Calu3 (cell line): ENCODE data around the gene WNT7A. TPM values are rescaled to one million over a fixed set of nuclear protein-coding genes. Genes with fewer than 3 reads are reported as not detected.

Experiments used
- BruUV-seq: library from RNA; stranded (reverse); fragments of 400-500 nt; replicated peaks from 2 replicates; lab custom pipeline; 2021; lab: Mats Ljungman, UMichigan
- CTCF ChIA-PET: fragments of 300-600 bp; sonication (Branson Sonifier 250); formaldehyde crosslinking; loops from one replicate; lab custom pipeline; 2022; ENCODE audit warnings: antibody characterized with exemption; lab: Charles Lee
- DNase-seq: peaks from one replicate; pipeline ENCODE4 v3.0.0; 2022
- H3K27ac Mint-ChIP-seq: one replicate; pipeline ENCODE4 v1.8.0; 2022; ENCODE audit warnings: mixed read lengths; ENCODE audit not compliant: unreplicated experiment
- H3K27me3 Mint-ChIP-seq: one replicate; pipeline ENCODE4 v1.8.0; 2022; ENCODE audit warnings: mixed read lengths; ENCODE audit not compliant: unreplicated experiment
- H3K36me3 Mint-ChIP-seq: one replicate; pipeline ENCODE4 v1.8.0; 2022; ENCODE audit warnings: mild to moderate bottlenecking, moderate library complexity, mixed read lengths; ENCODE audit not compliant: insufficient read depth, unreplicated experiment
- H3K4me1 Mint-ChIP-seq: one replicate; pipeline ENCODE4 v1.8.0; 2022; ENCODE audit warnings: mild to moderate bottlenecking, low read depth, mixed read lengths; ENCODE audit not compliant: unreplicated experiment
- H3K4me3 Mint-ChIP-seq: one replicate; pipeline ENCODE4 v1.8.0; 2022; ENCODE audit warnings: mild to moderate bottlenecking, low read depth, moderate library complexity, mixed read lengths; ENCODE audit not compliant: unreplicated experiment
- H3K9me3 Mint-ChIP-seq: one replicate; pipeline ENCODE4 v1.8.0; 2022; ENCODE audit warnings: low read depth, mixed read lengths; ENCODE audit not compliant: unreplicated experiment
- CTCF ChIP-seq: fragments of 200-600 bp; IDR thresholded peaks from one replicate; pipeline ENCODE4 v1.8.0; 2022; ENCODE audit warnings: antibody characterized with exemption; ENCODE audit not compliant: unreplicated experiment
- intact Hi-C: fragments of 100-400 bp; cut with micrococcal nuclease; formaldehyde crosslinking; loops from one replicate; pipeline ENCODE4 v1.10.0; 2022; ENCODE audit not compliant: unreplicated experiment
- total RNA-seq: library from RNA; stranded (reverse); gene quantifications from 2 replicates; pipeline ENCODE4 v1.2.3, GENCODE V29; 2022

The WNT7A gene
- total RNA-seq, 1 experiment from 2014 or later, result 3.5 TPM

GRCh38 chr3:13879102-13879945, 547 bp downstream of the WNT7A start:
- H3K4me1 Mint-ChIP-seq, result no peaks in the 10 kb centered on the region
- CTCF ChIA-PET, result interaction anchor here (0.5 to 3.6 kb wide), 6 partner anchors 17 to 230 kb away, joined by 3 to 51 read pairs (median 6); no protein-coding TSS in a partner anchor
- no peak for TF ChIP-seq CTCF
- intact Hi-C loops, result no loop called here
- peak overlapping the region; percentile 82 for H3K4me3 Mint-ChIP-seq
- peak; percentile 58 for DNase-seq
- no peaks in the 10 kb centered on the region for H3K9me3 Mint-ChIP-seq
- TSS peak; percentile 24 for BruUV-seq
- no peak overlapping the region for H3K27ac Mint-ChIP-seq
- H3K36me3 Mint-ChIP-seq, result peaks cover 12% of the 10 kb centered on the region
- H3K27me3 Mint-ChIP-seq, result peaks cover 37% of the 10 kb centered on the region

GRCh38 chr3:13878281-13879101, 1.4 kb downstream of the WNT7A start:
- intact Hi-C loops, result no loop called here
- Mint-ChIP-seq H3K27me3 (peaks cover 28% of the 10 kb centered on the region), H3K36me3 (peaks cover 12% of the 10 kb centered on the region), H3K9me3 (no peaks in the 10 kb centered on the region), H3K4me3 (peak overlapping the region; percentile 82), H3K27ac (no peak overlapping the region), H3K4me1 (no peaks in the 10 kb centered on the region)
- CTCF ChIA-PET, result interaction anchor here (1.1 to 3.6 kb wide), 3 partner anchors 16 to 221 kb away, joined by 3 to 51 read pairs (median 5); no protein-coding TSS in a partner anchor
- DNase-seq, result peak; percentile 49
- no peak for TF ChIP-seq CTCF
- no TSS peak for BruUV-seq

- peaks cover 22% of the 10 kb centered on the region for H3K27me3 Mint-ChIP-seq
- no peaks in the 10 kb centered on the region for H3K9me3 Mint-ChIP-seq
- no peak overlapping the region for H3K27ac Mint-ChIP-seq
- peaks cover 12% of the 10 kb centered on the region for H3K36me3 Mint-ChIP-seq
- no peak for DNase-seq
- BruUV-seq, result no TSS peak
- CTCF ChIA-PET, result no interaction called here
- no peaks in the 10 kb centered on the region for H3K4me1 Mint-ChIP-seq
- no peak for TF ChIP-seq CTCF
- peak overlapping the region; percentile 82 for H3K4me3 Mint-ChIP-seq
- intact Hi-C loops, result no loop called here
Measured at GRCh38 chr3:13877911-13878280, 2.0 kb downstream of the WNT7A start.

- no peak overlapping the region for H3K27ac Mint-ChIP-seq
- no peak for TF ChIP-seq CTCF
- no peak overlapping the region for H3K4me3 Mint-ChIP-seq
- intact Hi-C loops, result no loop called here
- no TSS peak for BruUV-seq
- no peaks in the 10 kb centered on the region for H3K9me3 Mint-ChIP-seq
- no peaks in the 10 kb centered on the region for H3K4me1 Mint-ChIP-seq
- H3K36me3 Mint-ChIP-seq, result peaks cover 16% of the 10 kb centered on the region
- CTCF ChIA-PET, result no interaction called here
- H3K27me3 Mint-ChIP-seq, result peaks cover 9% of the 10 kb centered on the region
- DNase-seq, result no peak
Measured at GRCh38 chr3:13876451-13877100, 3.3 kb downstream of the WNT7A start.
